Caco-2 (cell line): ENCODE data around the gene SUMF1. TPM values are rescaled to one million over a fixed set of nuclear protein-coding genes. Genes with fewer than 3 reads are reported as not detected.

Experiments used
- BruUV-seq: library from RNA; stranded (reverse); fragments of 400-500 nt; replicated peaks from 2 replicates; lab custom pipeline; 2021; lab: Mats Ljungman, UMichigan
- CTCF ChIA-PET: fragments of 300-600 bp; sonication (Branson Sonifier 250); formaldehyde crosslinking; loops from one replicate; lab custom pipeline; 2022; ENCODE audit warnings: antibody characterized with exemption; lab: Charles Lee
- POLR2A ChIA-PET: fragments of 300-600 bp; sonication (Branson Sonifier 250); formaldehyde crosslinking; loops from one replicate; lab custom pipeline; 2022; ENCODE audit warnings: antibody characterized with exemption; lab: Charles Lee
- DNase-seq, 2 experiments: peaks; one replicate each; pipeline versions ENCODE4 v3.0.0 to v3.0.0-alpha.2; 2020 to 2022
- H3K27me3 ChIP-seq: replicated peaks from 2 replicates; pipeline ENCODE4 v1.6.0; 2011; ENCODE audit warnings: low read length; ENCODE audit not compliant: control insufficient read depth, insufficient read depth
- H3K36me3 ChIP-seq: 2 replicates; pipeline ENCODE4 v1.5.1; 2011; ENCODE audit warnings: low read length; ENCODE audit not compliant: control insufficient read depth, insufficient read depth
- H3K4me1 ChIP-seq: fragments of 250-450 bp; sonication (Bioruptor Pico); 2 replicates; pipeline ENCODE4 v1.5.1; 2020; ENCODE audit warnings: mild to moderate bottlenecking
- H3K4me3 ChIP-seq: 2 replicates; pipeline ENCODE4 v1.5.1; 2011; ENCODE audit warnings: low read depth, mild to moderate bottlenecking, control low read depth, low read length
- H3K9me3 ChIP-seq: fragments of 250-450 bp; sonication (Bioruptor Pico); 2 replicates; pipeline ENCODE4 v1.5.1; 2020; ENCODE audit warnings: mild to moderate bottlenecking, moderate library complexity
- H3K27ac Mint-ChIP-seq: one replicate; pipeline ENCODE4 v1.8.0; 2022; ENCODE audit warnings: mixed read lengths; ENCODE audit not compliant: unreplicated experiment
- H3K27me3 Mint-ChIP-seq: one replicate; pipeline ENCODE4 v1.8.0; 2022; ENCODE audit warnings: mixed read lengths; ENCODE audit not compliant: insufficient read depth, unreplicated experiment
- H3K36me3 Mint-ChIP-seq: one replicate; pipeline ENCODE4 v1.8.0; 2022; ENCODE audit warnings: mild to moderate bottlenecking, mixed read lengths; ENCODE audit not compliant: insufficient read depth, unreplicated experiment
- H3K4me1 Mint-ChIP-seq: one replicate; pipeline ENCODE4 v1.8.0; 2022; ENCODE audit warnings: low read depth, mixed read lengths; ENCODE audit not compliant: unreplicated experiment
- H3K4me3 Mint-ChIP-seq: one replicate; pipeline ENCODE4 v1.8.0; 2022; ENCODE audit warnings: mild to moderate bottlenecking, moderate library complexity, mixed read lengths; ENCODE audit not compliant: unreplicated experiment
- H3K9me3 Mint-ChIP-seq: one replicate; pipeline ENCODE4 v1.8.0; 2022; ENCODE audit warnings: mixed read lengths; ENCODE audit not compliant: unreplicated experiment
- CTCF ChIP-seq, 2 experiments: fragments of 200-600 bp in 1 of 2; IDR thresholded peaks; 1 replicate in 1 of 2; 2 replicates in 1 of 2; pipeline versions ENCODE4 v1.5.1 to v1.8.0; 2011 to 2022; ENCODE audit warnings: antibody characterized with exemption in 1 of 2, control low read depth in 1 of 2, inconsistent platforms in 1 of 2, low read depth in 1 of 2, low read length in 1 of 2, mild to moderate bottlenecking in 1 of 2, moderate library complexity in 1 of 2; ENCODE audit not compliant: insufficient read depth in 1 of 2, severe bottlenecking in 1 of 2, unreplicated experiment in 1 of 2
- intact Hi-C: fragments of 100-400 bp; cut with micrococcal nuclease; formaldehyde crosslinking; loops from one replicate; pipeline ENCODE4 v1.10.0; 2022; ENCODE audit not compliant: unreplicated experiment
- total RNA-seq: library from RNA; stranded (reverse); gene quantifications from 2 replicates; pipeline ENCODE4 v1.2.3, GENCODE V29; 2022

SUMF1 gene
- total RNA-seq, 1 experiment from 2014 or later: 24.4 TPM

- H3K27me3 Mint-ChIP-seq: no peaks in the 10 kb centered on the region
Observed at GRCh38 chr3:4340411-4341335, 126.4 kb downstream of the SUMF1 start.

GRCh38 chr3:4340077-4340410 is 127.0 kb downstream of the SUMF1 start:
- H3K27ac Mint-ChIP-seq: no peak overlapping the region

More at GRCh38 chr3:4340411-4341335, 126.4 kb downstream of the SUMF1 start:
- no peak overlapping the region for H3K27ac Mint-ChIP-seq
- no peak for TF ChIP-seq CTCF (IDR thresholded peaks at IDR 0.05; ENCODE audit: insufficient read depth in 1 of 2, low read depth in 1 of 2, low read length in 1 of 2, severe bottlenecking in 1 of 2, unreplicated experiment in 1 of 2)
- H3K9me3 ChIP-seq: no peaks in the 10 kb centered on the region
- H3K4me3 ChIP-seq: no peak overlapping the region
- no peaks in the 10 kb centered on the region for H3K36me3 ChIP-seq
- no peak for DNase-seq
- POLR2A ChIA-PET: interaction anchor here (0.6 kb wide), 1 partner anchor 100 kb away, joined by 4 read pairs; no protein-coding TSS in a partner anchor
- no peaks in the 10 kb centered on the region for H3K4me1 Mint-ChIP-seq
- no peaks in the 10 kb centered on the region for H3K4me1 ChIP-seq
- 0 out of 2 replicates have a peak, but pooled peaks cover 1% of the 10 kb centered on the region for H3K27me3 ChIP-seq
- CTCF ChIA-PET: interaction anchor here (2.0 kb wide), 1 partner anchor 10 kb away, joined by 5 read pairs; no protein-coding TSS in a partner anchor
- no peaks in the 10 kb centered on the region for H3K36me3 Mint-ChIP-seq
- intact Hi-C loops: no loop called here
- H3K4me3 Mint-ChIP-seq: no peak overlapping the region
- no peaks in the 10 kb centered on the region for H3K9me3 Mint-ChIP-seq
- no TSS peak for BruUV-seq

More at GRCh38 chr3:4340077-4340410, 127.0 kb downstream of the SUMF1 start:
- Histone ChIP-seq H3K36me3 (no peaks in the 10 kb centered on the region), H3K4me3 (no peak overlapping the region), H3K4me1 (no peaks in the 10 kb centered on the region), H3K9me3 (no peaks in the 10 kb centered on the region), H3K27me3 (0 out of 2 replicates have a peak, but pooled peaks cover 1% of the 10 kb centered on the region)
- no peak for DNase-seq
- CTCF ChIA-PET: interaction anchor here (2.0 kb wide), 1 partner anchor 11 kb away, joined by 5 read pairs; no protein-coding TSS in a partner anchor
- BruUV-seq: no TSS peak
- Mint-ChIP-seq H3K27me3 (no peaks in the 10 kb centered on the region), H3K36me3 (no peaks in the 10 kb centered on the region), H3K4me1 (no peaks in the 10 kb centered on the region), H3K4me3 (no peak overlapping the region), H3K9me3 (no peaks in the 10 kb centered on the region)
- intact Hi-C loops: no loop called here
- POLR2A ChIA-PET: no interaction called here
- no peak for TF ChIP-seq CTCF (IDR thresholded peaks at IDR 0.05; ENCODE audit: insufficient read depth in 1 of 2, low read depth in 1 of 2, low read length in 1 of 2, severe bottlenecking in 1 of 2, unreplicated experiment in 1 of 2)
